H1 (cell line): Measurements from ENCODE around the gene NNMT. TPM values are rescaled to one million over a fixed set of nuclear protein-coding genes. Genes with fewer than 3 reads are reported as not detected.

Source experiments
- BACH1 ChIP-seq: IDR thresholded peaks from 2 replicates; pipeline ENCODE4 v1.6.1; 2012; ENCODE audit warnings: low read length, improper control_type of control experiment
- polyA plus RNA-seq, 7 experiments: library from polyadenylated mRNA; depleted of rRNA in 3 of 7; stranded (reverse) in 5 of 7; unstranded in 2 of 7; fragments of >200 nt in 5 of 7; fragments of 200-250 nt in 2 of 7; gene quantifications; 1 replicate in 5 of 7; 2 replicates in 1 of 7; 4 replicates in 1 of 7; pipeline versions ENCODE4 v1.2.1 to v1.2.3, GENCODE V29; 2011 to 2013; ENCODE audit warnings: missing spikeins in 2 of 7, mixed read lengths in 2 of 7
- total RNA-seq: library from RNA; stranded (reverse); fragmentation: NEBNext Ultra II Directional; extraction: Animal tissue kit (Norgen Biotek cat#: 25700); gene quantifications from 2 replicates; pipeline ENCODE4 v1.2.1, GENCODE V29; 2021

NNMT gene
- total and polyA plus RNA-seq, 2 of the 8 experiments (the other 6 are each of a cell fraction or from before 2014, with no cell fraction given) = not detected

- TF ChIP-seq BACH1 = no peak
These were observed 40.9 kb upstream of the NNMT start (continued) for GRCh38 chr11:114255289-114255688.
